ENCODE results near the gene DNAH1. TPM values are rescaled to one million over a fixed set of nuclear protein-coding genes. Genes with fewer than 3 reads are reported as not detected.

DNAH1 gene
- total RNA-seq, 4 donors from 2014 or later = 12.0 to 26.1 (median 15.5) TPM

DNA sequence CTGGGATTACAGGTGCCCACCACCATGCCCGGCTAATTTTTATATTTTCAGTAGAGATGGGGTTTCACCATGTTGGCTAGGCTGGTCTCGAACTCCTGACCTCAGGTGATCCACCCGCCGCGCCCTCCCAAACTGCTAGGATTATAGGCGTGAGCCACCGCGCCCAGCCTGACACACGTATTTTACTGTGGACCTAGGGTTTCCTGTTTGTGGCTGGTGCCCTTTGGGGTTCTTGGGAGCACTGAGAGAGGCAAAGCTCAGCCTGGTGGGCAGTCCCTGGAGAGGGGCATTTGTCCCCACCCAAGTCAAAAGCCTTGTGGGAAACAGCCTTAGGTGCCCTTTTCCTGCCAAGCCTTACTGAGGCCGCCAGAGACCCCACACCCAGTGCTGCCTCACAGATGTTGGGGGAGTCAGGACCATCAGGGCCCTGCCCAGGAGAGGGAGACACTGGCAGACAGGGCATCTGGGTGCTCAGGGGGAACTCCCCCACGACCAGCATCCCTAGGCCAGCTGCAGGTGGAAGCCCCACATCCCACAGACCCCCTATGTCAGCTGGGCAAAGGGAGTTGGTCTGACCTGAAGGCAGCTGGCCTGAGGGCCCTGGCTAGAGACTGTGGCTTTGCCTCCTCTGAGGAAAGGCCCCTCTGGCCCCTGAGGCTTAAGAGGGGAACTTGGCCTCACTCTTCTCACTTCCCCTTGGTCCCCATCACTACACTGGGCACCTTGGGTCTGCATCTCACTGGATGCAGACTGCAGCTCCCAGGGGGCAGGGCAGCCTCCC, 35.1 kb downstream of the DNAH1 start:
- TF ChIP-seq POLR2A (IDR thresholded peaks at IDR 0.05) (no peak), EP300 (IDR thresholded peaks at IDR 0.05) (no peak), CTCF (IDR thresholded peaks at IDR 0.05) (no peak)
- 91% methylated on average over 9 to 10 of the region's 11 CpGs for WGBS, 2 donors

GRCh38 chr3:52351762-52352368, 35.7 kb downstream of the DNAH1 start:
- no peak for DNase-seq (ENCODE audit: low spot score in 2 of 2)
- TF ChIP-seq EP300 (IDR thresholded peaks at IDR 0.05) (no peak), POLR2A (IDR thresholded peaks at IDR 0.05) (no peak), CTCF (IDR thresholded peaks at IDR 0.05) (no peak)
- 88 to 89% methylated on average over 13 of the region's 13 CpGs for WGBS, 2 donors
- peaks cover 0 to 98% (median 3%) of the 10 kb centered on the region in 3 donors for H3K36me3 ChIP-seq
- no peak overlapping the region for H3K4me3 ChIP-seq
- peaks cover 0 to 6% (median 0%) of the 10 kb centered on the region in 4 donors for H3K4me1 ChIP-seq
- H3K27me3 ChIP-seq = no peaks in the 10 kb centered on the region
- no peak overlapping the region for H3K27ac ChIP-seq
- no peaks in the 10 kb centered on the region for H3K9me3 ChIP-seq

More for the DNA sequence above, 35.1 kb downstream of the DNAH1 start:
- DNase-seq (ENCODE audit: low spot score in 2 of 2) = no peak
- Histone ChIP-seq H3K27me3 (no peaks in the 10 kb centered on the region), H3K36me3 (peaks cover 0 to 98% (median 3%) of the 10 kb centered on the region in 3 donors), H3K4me3 (no peak overlapping the region), H3K9me3 (no peaks in the 10 kb centered on the region), H3K27ac (no peak overlapping the region), H3K4me1 (peaks cover 0 to 7% (median 3%) of the 10 kb centered on the region in 4 donors)

DNA sequence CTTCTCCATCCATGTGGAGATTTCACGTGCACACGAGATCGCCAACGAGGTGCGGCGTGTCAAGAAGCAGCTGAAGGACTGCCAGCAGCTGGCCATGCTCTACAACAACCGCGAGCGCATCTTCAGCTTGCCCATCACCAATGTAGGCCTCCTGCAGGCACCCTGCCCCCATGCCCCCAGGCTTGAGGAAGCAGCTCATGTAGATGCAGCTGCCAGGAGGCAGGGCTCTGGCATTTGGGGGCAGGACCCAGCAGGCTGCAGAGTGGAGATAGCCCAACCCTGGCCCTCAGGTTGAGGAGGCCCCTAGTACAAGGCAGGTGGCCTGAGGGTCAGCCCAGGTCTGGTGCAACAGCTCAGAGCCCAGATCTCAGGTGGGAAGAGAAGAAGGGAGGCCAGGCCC, 36.4 kb downstream of the DNAH1 start:
- Histone ChIP-seq H3K9me3 (no peaks in the 10 kb centered on the region), H3K4me1 (peaks cover 0 to under 1% (median 0%) of the 10 kb centered on the region in 4 donors), H3K36me3 (peaks cover 0 to 99% (median 3%) of the 10 kb centered on the region in 3 donors), H3K27ac (no peak overlapping the region), H3K4me3 (no peak overlapping the region), H3K27me3 (no peaks in the 10 kb centered on the region)
- 86 to 97% methylated on average over 9 of the region's 9 CpGs for WGBS, 2 donors
- TF ChIP-seq CTCF (IDR thresholded peaks at IDR 0.05) (no peak), EP300 (IDR thresholded peaks at IDR 0.05) (no peak), POLR2A (IDR thresholded peaks at IDR 0.05) (no peak)
- DNase-seq (ENCODE audit: low spot score in 2 of 2) = no peak

DNA sequence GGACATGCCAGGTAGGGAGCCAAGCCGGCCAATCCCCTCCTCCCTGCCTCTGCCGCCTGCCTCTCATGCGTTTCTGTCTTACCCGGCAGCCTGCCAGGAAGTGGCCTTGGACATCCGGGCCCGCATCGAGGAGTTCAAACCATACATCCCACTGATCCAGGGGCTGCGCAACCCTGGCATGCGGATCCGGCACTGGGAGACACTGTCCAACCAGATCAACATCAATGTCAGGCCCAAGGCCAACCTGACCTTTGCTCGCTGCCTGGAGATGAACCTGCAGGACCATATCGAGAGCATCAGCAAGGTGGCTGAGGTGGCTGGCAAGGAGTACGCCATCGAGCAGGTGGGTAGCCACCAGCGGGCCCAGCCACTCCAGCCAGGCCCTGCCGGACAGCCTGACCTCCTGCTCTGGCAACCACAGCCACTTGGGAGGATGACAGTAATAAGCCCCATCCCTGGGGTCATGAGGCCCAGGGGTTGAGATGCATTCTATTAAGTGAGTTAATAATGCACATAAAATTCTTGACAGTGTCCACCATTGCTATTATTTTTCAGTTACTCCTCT, 37.3 kb downstream of the DNAH1 start:
- no peaks in the 10 kb centered on the region for H3K4me1 ChIP-seq
- H3K27ac ChIP-seq = no peak overlapping the region
- 94% methylated on average over 12 to 16 of the region's 16 CpGs for WGBS, 2 donors
- H3K4me3 ChIP-seq = no peak overlapping the region
- peaks cover 0 to 99% (median 3%) of the 10 kb centered on the region in 3 donors for H3K36me3 ChIP-seq
- H3K9me3 ChIP-seq = no peaks in the 10 kb centered on the region
- TF ChIP-seq EP300 (IDR thresholded peaks at IDR 0.05) (no peak), CTCF (IDR thresholded peaks at IDR 0.05) (no peak), POLR2A (IDR thresholded peaks at IDR 0.05) (no peak)
- H3K27me3 ChIP-seq = no peaks in the 10 kb centered on the region
- no peak for DNase-seq (ENCODE audit: low spot score in 2 of 2)

- Histone ChIP-seq H3K27ac (no peak overlapping the region), H3K4me3 (no peak overlapping the region), H3K4me1 (no peaks in the 10 kb centered on the region), H3K9me3 (no peaks in the 10 kb centered on the region), H3K36me3 (peaks cover 0 to 99% (median 3%) of the 10 kb centered on the region in 3 donors), H3K27me3 (no peaks in the 10 kb centered on the region)
- WGBS, 2 donors = 83 to 84% methylated on average over 12 of the region's 12 CpGs
- no peak for DNase-seq (ENCODE audit: low spot score in 2 of 2)
- no peak for TF ChIP-seq EP300 (IDR thresholded peaks at IDR 0.05)
- TF ChIP-seq POLR2A (IDR thresholded peaks at IDR 0.05) = no peak
- no peak for TF ChIP-seq CTCF (IDR thresholded peaks at IDR 0.05)
Observed at GRCh38 chr3:52354676-52355075, 38.6 kb downstream of the DNAH1 start.
